H9 (cell line): ENCODE data around the gene PLN. TPM values are rescaled to one million over a fixed set of nuclear protein-coding genes. Genes with fewer than 3 reads are reported as not detected.
A peak's percentile ranks its signal among the peaks of the same experiment; 100 is the strongest.

Source experiments
- DNase-seq: peaks from one replicate; pipeline ENCODE4 v3.0.0-alpha.2; 2017
- H2AFZ ChIP-seq: one replicate; pipeline ENCODE4 v1.6.1; 2013; ENCODE audit warnings: mild to moderate bottlenecking, low read length, control low read depth, moderate library complexity
- H2AK5ac ChIP-seq: 2 replicates; pipeline ENCODE4 v1.6.1; 2013; ENCODE audit warnings: low read length, control low read depth, mixed read lengths; ENCODE audit not compliant: insufficient read length
- H2BK120ac ChIP-seq: one replicate; pipeline ENCODE4 v1.6.1; 2013; ENCODE audit warnings: low read depth, mild to moderate bottlenecking, low read length, control low read depth, inconsistent platforms; ENCODE audit not compliant: poor library complexity, severe bottlenecking
- H2BK12ac ChIP-seq: 2 replicates; pipeline ENCODE4 v1.6.1; 2013; ENCODE audit warnings: low read length, control low read depth, mixed read lengths, low read depth; ENCODE audit not compliant: insufficient read length
- H2BK15ac ChIP-seq: 2 replicates; pipeline ENCODE4 v1.6.1; 2013; ENCODE audit warnings: low read depth, low read length, control low read depth
- H2BK20ac ChIP-seq: one replicate; pipeline ENCODE4 v1.6.1; 2013; ENCODE audit warnings: low read depth, mild to moderate bottlenecking, low read length, control low read depth, inconsistent platforms; ENCODE audit not compliant: poor library complexity, severe bottlenecking
- H2BK5ac ChIP-seq: 2 replicates; pipeline ENCODE4 v1.6.1; 2013; ENCODE audit warnings: low read length, control low read depth, mixed read lengths; ENCODE audit not compliant: insufficient read length
- H3K14ac ChIP-seq: 2 replicates; pipeline ENCODE4 v1.6.1; 2013; ENCODE audit warnings: low read length, control low read depth; ENCODE audit not compliant: insufficient read depth
- H3K18ac ChIP-seq: 2 replicates; pipeline ENCODE4 v1.6.1; 2013; ENCODE audit warnings: low read depth, mild to moderate bottlenecking, mixed read lengths, low read length, control low read depth; ENCODE audit not compliant: insufficient read length
- H3K23ac ChIP-seq: 2 replicates; pipeline ENCODE4 v1.6.1; 2013; ENCODE audit warnings: low read length, control low read depth, mixed read lengths, low read depth; ENCODE audit not compliant: insufficient read length
- H3K23me2 ChIP-seq: 2 replicates; pipeline ENCODE4 v1.6.1; 2013; ENCODE audit warnings: low read depth, mild to moderate bottlenecking, mixed read lengths, low read length, control low read depth; ENCODE audit not compliant: insufficient read length, poor library complexity, severe bottlenecking
- H3K27ac ChIP-seq: 2 replicates; pipeline ENCODE4 v1.5.1; 2013; ENCODE audit warnings: low read length, control low read depth, mixed read lengths, low read depth; ENCODE audit not compliant: insufficient read length
- H3K27me3 ChIP-seq: 2 replicates; pipeline ENCODE4 v1.6.1; 2013; ENCODE audit warnings: low read length, control low read depth, inconsistent platforms; ENCODE audit not compliant: insufficient read depth
- H3K4ac ChIP-seq: 2 replicates; pipeline ENCODE4 v1.6.1; 2013; ENCODE audit warnings: low read depth, mild to moderate bottlenecking, control low read depth, inconsistent platforms, low read length, moderate library complexity
- H3K4me1 ChIP-seq: 2 replicates; pipeline ENCODE4 v1.6.1; 2013; ENCODE audit warnings: low read length, control low read depth, inconsistent platforms; ENCODE audit not compliant: insufficient read depth
- H3K4me2 ChIP-seq: 2 replicates; pipeline ENCODE4 v1.6.1; 2013; ENCODE audit warnings: low read length, control low read depth, mixed read lengths; ENCODE audit not compliant: insufficient read length, insufficient read depth
- H3K56ac ChIP-seq: 2 replicates; pipeline ENCODE4 v1.6.1; 2013; ENCODE audit warnings: low read depth, mild to moderate bottlenecking, mixed read lengths, low read length, control low read depth; ENCODE audit not compliant: insufficient read length
- H3K79me1 ChIP-seq: 2 replicates; pipeline ENCODE4 v1.6.1; 2013; ENCODE audit warnings: low read depth, mild to moderate bottlenecking, moderate library complexity, low read length, control low read depth, inconsistent platforms; ENCODE audit not compliant: insufficient read depth, poor library complexity, severe bottlenecking
- H3K79me2 ChIP-seq: 2 replicates; pipeline ENCODE4 v1.6.1; 2013; ENCODE audit warnings: low read length, control low read depth, inconsistent platforms; ENCODE audit not compliant: insufficient read depth
- H3K9ac ChIP-seq: 2 replicates; pipeline ENCODE4 v1.6.1; 2013; ENCODE audit warnings: low read length, control low read depth, mixed read lengths; ENCODE audit not compliant: insufficient read length; ENCODE audit errors: extremely low read depth
- H3K9me3 ChIP-seq: one replicate; pipeline ENCODE4 v1.6.1; 2013; ENCODE audit warnings: low read depth, low read length, inconsistent platforms; ENCODE audit not compliant: control insufficient read depth
- H3T11ph ChIP-seq: one replicate; pipeline ENCODE4 v1.6.1; 2013; ENCODE audit warnings: mild to moderate bottlenecking, low read length, control low read depth, inconsistent platforms
- H4K20me1 ChIP-seq: one replicate; pipeline ENCODE4 v1.6.1; 2013; ENCODE audit not compliant: control insufficient read depth, insufficient read length, insufficient read depth
- H4K5ac ChIP-seq: 2 replicates; pipeline ENCODE4 v1.6.1; 2013; ENCODE audit warnings: low read depth, mild to moderate bottlenecking, mixed read lengths, low read length, control low read depth; ENCODE audit not compliant: insufficient read length
- H4K8ac ChIP-seq: replicated peaks from 2 replicates; pipeline ENCODE4 v1.6.1; 2013; ENCODE audit warnings: low read length, control low read depth, mixed read lengths, low read depth; ENCODE audit not compliant: insufficient read length
- H4K91ac ChIP-seq: 2 replicates; pipeline ENCODE4 v1.6.1; 2013; ENCODE audit warnings: low read depth, mild to moderate bottlenecking, moderate library complexity, mixed read lengths, low read length, control low read depth; ENCODE audit not compliant: insufficient read length
- H3K27ac Mint-ChIP-seq, 3 experiments: 2 replicates in 2 of 3; 3 replicates in 1 of 3; pipeline ENCODE4 v1.8.0; 2020 to 2021; ENCODE audit warnings: mixed read lengths in 3 of 3, mild to moderate bottlenecking in 1 of 3, moderate library complexity in 1 of 3
- H3K27me3 Mint-ChIP-seq: 2 replicates; pipeline ENCODE4 v1.8.0; 2021; ENCODE audit warnings: low read depth, mild to moderate bottlenecking, moderate library complexity, mixed read lengths
- H3K36me3 Mint-ChIP-seq, 3 experiments: 2 replicates in 2 of 3; 3 replicates in 1 of 3; pipeline ENCODE4 v1.8.0; 2020 to 2021; ENCODE audit warnings: low read depth in 3 of 3, mixed read lengths in 3 of 3; ENCODE audit not compliant: insufficient read depth in 1 of 3
- H3K4me1 Mint-ChIP-seq, 2 experiments: 2 replicates each; pipeline ENCODE4 v1.8.0; 2020; ENCODE audit warnings: mixed read lengths in 2 of 2
- H3K4me3 Mint-ChIP-seq, 2 experiments: 2 replicates in 1 of 2; 3 replicates in 1 of 2; pipeline ENCODE4 v1.8.0; 2020 to 2021; ENCODE audit warnings: mild to moderate bottlenecking in 2 of 2, mixed read lengths in 2 of 2, moderate library complexity in 1 of 2
- H3K9me3 Mint-ChIP-seq, 2 experiments: 2 replicates in 1 of 2; 3 replicates in 1 of 2; pipeline ENCODE4 v1.8.0; 2020; ENCODE audit warnings: mild to moderate bottlenecking in 2 of 2, mixed read lengths in 2 of 2, moderate library complexity in 1 of 2
- CTCF ChIP-seq: fragments of 200-600 bp; sonication (generic); conservative IDR thresholded peaks from 3 replicates; pipeline ENCODE4 v1.8.0; 2021; ENCODE audit warnings: antibody characterized with exemption, mild to moderate bottlenecking
- WGBS: extraction: QIAGEN DNeasy Blood & Tissue Kit; methylation state at CpG from one replicate; pipeline ENCODE4 v1.1.7; 2013; ENCODE audit warnings: missing lambda C conversion rate, low lambda C conversion rate, mixed read lengths; ENCODE audit not compliant: insufficient read length; ENCODE audit errors: extremely low coverage; 5-methylcytosine and 5-hydroxymethylcytosine counted together
- total RNA-seq: library from RNA; stranded (reverse); gene quantifications from 2 replicates; pipeline ENCODE4 v1.2.1, GENCODE V29; 2021

Gene PLN
- total RNA-seq, 1 experiment from 2014 or later: not detected

- H3K4me1 Mint-ChIP-seq: no peaks in the 10 kb centered on the region
- H3K79me1 ChIP-seq: no peaks in the 10 kb centered on the region
- no peak overlapping the region for H2BK5ac ChIP-seq
- no peak overlapping the region for H2AK5ac ChIP-seq
- no peak overlapping the region for H3T11ph ChIP-seq
- H3K4ac ChIP-seq: no peak overlapping the region
- no peaks in the 10 kb centered on the region for H3K9me3 ChIP-seq
- H3K27me3 ChIP-seq: no peaks in the 10 kb centered on the region
- H3K27ac ChIP-seq: no peak overlapping the region
- no peak for DNase-seq
- H3K27ac Mint-ChIP-seq: 0 out of 7 replicates have a peak overlapping the region, but pooled peaks of 1 of the 3 experiments have one; percentile 13
- H2BK120ac ChIP-seq: no peak overlapping the region
- H2BK20ac ChIP-seq: no peak overlapping the region
- H3K79me2 ChIP-seq: no peaks in the 10 kb centered on the region
- H3K14ac ChIP-seq: no peak overlapping the region
- no peak for TF ChIP-seq CTCF
- H3K56ac ChIP-seq: no peak overlapping the region
- peaks cover 8 to 12% (median 8%) of the 10 kb centered on the region in 3 experiments for H3K36me3 Mint-ChIP-seq
- H3K9ac ChIP-seq: no peak overlapping the region
- H4K20me1 ChIP-seq: no peaks in the 10 kb centered on the region
- no peaks in the 10 kb centered on the region for H3K23me2 ChIP-seq
- no peaks in the 10 kb centered on the region for H3K27me3 Mint-ChIP-seq
- no peak overlapping the region for H2AFZ ChIP-seq
- no CpG with 5 or more reads among the region's 2 CpGs for WGBS
- H3K4me1 ChIP-seq: no peaks in the 10 kb centered on the region
- no peak overlapping the region for H3K23ac ChIP-seq
- peaks cover 9% of the 10 kb centered on the region in 2 experiments; a peak in 4 of 5 replicates for H3K9me3 Mint-ChIP-seq
- no peak overlapping the region for H3K18ac ChIP-seq
- H2BK12ac ChIP-seq: no peak overlapping the region
- no peak overlapping the region for H4K8ac ChIP-seq
- no peak overlapping the region for H3K4me3 Mint-ChIP-seq
- H2BK15ac ChIP-seq: no peak overlapping the region
- H3K4me2 ChIP-seq: no peak overlapping the region
- no peak overlapping the region for H4K5ac ChIP-seq
- H4K91ac ChIP-seq: no peak overlapping the region
Observed at GRCh38 chr6:118504611-118505010, 43.5 kb upstream of the PLN start.
